NCI-H2107 (cell line): ENCODE measurements around the gene KIF21B.

Experiments
- DNase-seq: peaks from one replicate; lab custom pipeline; 2025; lab: John Stamatoyannopoulos, UW

The KIF21B gene, protein sequence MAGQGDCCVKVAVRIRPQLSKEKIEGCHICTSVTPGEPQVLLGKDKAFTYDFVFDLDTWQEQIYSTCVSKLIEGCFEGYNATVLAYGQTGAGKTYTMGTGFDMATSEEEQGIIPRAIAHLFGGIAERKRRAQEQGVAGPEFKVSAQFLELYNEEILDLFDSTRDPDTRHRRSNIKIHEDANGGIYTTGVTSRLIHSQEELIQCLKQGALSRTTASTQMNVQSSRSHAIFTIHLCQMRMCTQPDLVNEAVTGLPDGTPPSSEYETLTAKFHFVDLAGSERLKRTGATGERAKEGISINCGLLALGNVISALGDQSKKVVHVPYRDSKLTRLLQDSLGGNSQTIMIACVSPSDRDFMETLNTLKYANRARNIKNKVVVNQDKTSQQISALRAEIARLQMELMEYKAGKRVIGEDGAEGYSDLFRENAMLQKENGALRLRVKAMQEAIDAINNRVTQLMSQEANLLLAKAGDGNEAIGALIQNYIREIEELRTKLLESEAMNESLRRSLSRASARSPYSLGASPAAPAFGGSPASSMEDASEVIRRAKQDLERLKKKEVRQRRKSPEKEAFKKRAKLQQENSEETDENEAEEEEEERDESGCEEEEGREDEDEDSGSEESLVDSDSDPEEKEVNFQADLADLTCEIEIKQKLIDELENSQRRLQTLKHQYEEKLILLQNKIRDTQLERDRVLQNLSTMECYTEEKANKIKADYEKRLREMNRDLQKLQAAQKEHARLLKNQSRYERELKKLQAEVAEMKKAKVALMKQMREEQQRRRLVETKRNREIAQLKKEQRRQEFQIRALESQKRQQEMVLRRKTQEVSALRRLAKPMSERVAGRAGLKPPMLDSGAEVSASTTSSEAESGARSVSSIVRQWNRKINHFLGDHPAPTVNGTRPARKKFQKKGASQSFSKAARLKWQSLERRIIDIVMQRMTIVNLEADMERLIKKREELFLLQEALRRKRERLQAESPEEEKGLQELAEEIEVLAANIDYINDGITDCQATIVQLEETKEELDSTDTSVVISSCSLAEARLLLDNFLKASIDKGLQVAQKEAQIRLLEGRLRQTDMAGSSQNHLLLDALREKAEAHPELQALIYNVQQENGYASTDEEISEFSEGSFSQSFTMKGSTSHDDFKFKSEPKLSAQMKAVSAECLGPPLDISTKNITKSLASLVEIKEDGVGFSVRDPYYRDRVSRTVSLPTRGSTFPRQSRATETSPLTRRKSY (N-terminal part only)

DNA sequence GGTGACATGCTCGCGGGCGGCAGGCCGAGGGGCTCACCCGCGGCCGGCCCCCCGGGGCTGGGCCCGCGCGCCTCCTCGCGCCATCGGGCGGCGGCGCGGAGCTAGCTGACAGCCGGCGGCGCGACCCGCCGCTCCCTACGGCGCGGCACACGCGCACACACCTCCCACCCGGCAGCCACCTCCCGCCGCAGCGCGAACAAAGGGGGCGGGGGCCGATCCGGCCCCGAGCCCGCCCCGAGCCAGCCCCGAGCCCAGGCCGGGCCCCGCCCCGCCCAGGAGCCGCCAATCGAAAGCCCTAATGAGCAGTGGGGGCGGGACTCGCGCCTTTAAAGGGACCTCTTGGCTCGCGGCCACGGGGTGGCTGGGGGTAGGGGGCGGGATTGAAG is at the start of gene KIF21B:
TSS of gene KIF21B (minus strand) at position 198 of the 386 bp plus-strand sequence. CDS start 331 bp downstream, outside the sequence.
- DNase-seq: peak; percentile 82

- DNase-seq: no peak
Observed at GRCh38 chr1:201072922-201073321, 49.4 kb upstream of the KIF21B start.

- no peak for DNase-seq
Observed at GRCh38 chr1:201072149-201072548, 48.6 kb upstream of the KIF21B start.

DNA sequence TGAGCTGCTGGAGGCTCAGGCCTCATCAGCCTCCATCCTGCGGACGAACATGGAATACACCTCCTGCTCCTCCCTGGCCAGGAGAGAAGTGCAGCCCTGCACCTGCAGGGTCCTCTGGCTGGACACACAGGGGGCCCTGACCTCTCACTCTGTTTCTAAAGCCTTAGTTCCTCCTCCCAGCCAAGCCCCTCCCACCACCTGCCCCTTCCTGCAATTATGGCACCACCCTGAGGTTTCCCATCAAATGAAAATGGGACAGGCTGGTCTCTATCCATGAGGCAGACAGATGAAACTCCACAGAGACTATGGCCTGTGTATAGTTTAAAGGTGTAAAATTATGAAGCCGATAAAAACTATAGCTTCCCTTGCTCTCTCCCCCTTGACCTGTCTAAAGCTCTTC is 46.1 kb upstream of the KIF21B start:
- no peak for DNase-seq

DNA sequence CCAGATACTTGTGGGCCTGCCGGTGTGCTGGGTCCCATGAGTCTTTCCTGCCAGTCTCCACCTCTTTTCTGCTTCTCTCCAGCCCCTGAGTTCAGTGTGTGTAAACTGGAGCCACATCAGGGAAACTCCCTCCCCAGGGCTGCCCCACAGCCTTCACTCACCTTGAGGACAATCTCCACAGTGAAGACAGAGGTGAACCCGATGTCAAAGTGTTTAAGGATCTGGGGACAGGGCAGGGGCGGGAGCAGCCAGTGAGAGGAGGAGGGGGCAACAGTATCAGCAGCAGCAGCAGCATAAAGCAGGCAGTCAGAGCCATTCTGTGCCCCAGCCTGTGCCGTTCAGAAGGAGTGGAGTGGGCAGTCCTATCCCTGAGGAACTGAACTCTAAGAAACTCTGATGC is 45.5 kb upstream of the KIF21B start:
- DNase-seq: no peak

- no peak for DNase-seq
Observed at GRCh38 chr1:201066986-201067385, 43.5 kb upstream of the KIF21B start.

GRCh38 chr1:201065686-201066085 is 42.2 kb upstream of the KIF21B start:
- no peak for DNase-seq

GRCh38 chr1:201064806-201065205 is 41.3 kb upstream of the KIF21B start:
- no peak for DNase-seq

- DNase-seq: no peak
Observed at GRCh38 chr1:201063145-201063544, 39.6 kb upstream of the KIF21B start.

DNA sequence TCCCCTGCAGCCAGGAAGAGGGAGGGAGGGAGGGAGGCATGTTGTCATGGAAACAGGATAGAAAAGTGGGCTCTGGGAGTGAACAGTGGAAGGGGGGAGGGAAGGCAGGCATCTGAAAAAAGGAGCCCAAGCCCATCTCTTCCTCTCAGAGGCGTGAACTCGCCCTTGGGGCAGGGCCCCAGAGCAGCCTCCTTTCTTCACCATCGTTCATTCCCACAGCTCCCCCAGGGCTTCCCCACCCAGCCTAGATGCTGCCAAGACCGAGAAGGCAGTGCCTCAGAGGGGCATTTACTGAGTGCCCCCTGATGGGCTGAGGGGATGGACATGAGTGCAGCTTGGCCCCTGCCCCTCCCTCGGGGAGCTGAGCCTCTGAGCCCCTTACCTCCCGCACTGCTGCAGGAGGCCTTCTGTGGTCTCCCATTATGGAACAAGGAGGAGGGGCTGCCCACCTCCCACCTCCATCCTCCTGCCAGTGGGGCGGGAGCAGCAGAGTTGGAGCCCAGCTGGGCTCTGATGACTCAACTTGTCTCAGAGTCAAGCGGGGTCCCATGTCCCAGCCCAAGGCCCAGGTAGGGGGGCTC is 39.1 kb upstream of the KIF21B start:
- DNase-seq: no peak

- no peak for DNase-seq
Observed at GRCh38 chr1:201061886-201062285, 38.4 kb upstream of the KIF21B start.

- DNase-seq: no peak
Observed at GRCh38 chr1:201061049-201061448, 37.5 kb upstream of the KIF21B start.

GRCh38 chr1:201060586-201060985 is 37.1 kb upstream of the KIF21B start:
- DNase-seq: no peak

DNA sequence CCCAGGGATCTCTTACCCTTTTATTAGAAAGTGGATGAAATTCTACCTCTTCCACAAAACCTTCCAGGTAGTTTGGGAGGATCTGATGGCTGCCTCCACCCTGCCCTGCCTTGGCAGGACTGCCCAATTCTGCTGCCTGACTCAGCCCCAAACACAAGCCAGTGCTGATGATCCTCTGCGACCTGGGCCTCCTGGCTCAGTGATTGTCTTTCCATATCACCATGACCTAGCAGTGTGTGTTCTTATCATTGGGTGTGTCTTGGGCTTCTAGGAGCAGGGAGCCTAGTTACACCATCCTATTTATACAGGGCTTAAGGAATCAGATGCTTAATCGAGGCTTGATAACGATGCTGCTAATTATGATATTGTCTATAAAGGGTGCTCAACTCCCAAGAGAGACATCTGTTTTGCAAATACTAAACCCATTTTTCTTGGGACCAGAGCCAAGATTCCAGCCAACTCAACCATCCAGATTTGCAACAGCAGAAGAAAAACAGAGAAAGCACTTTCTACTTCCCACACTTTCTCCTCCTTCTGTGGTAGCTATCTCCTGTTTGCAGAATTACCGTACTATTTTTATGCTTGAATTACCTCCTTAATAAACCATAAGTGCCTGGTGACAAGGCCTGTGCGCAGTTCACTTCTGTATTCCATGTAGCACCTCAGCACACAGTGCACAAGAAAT is 36.5 kb upstream of the KIF21B start:
- no peak for DNase-seq

DNA sequence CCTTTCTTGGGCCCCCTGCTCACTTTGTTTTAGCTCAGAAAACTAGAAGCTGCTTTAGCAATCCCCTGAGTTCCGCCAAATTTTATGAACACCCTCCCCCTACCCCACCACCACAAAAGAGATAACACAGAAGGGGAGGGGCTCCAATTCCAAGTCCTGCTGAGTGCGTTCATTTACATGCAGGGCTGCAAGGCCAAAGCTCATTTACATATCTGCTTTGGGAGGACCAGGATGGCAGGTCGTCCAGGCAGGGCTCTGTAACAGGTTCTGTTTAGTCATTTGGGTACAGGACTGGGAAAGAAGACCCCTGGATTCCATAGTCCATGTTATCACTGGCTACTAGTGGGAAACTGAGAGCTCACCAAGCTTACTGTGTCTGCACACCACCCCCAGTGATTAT is 35.9 kb upstream of the KIF21B start:
- no peak for DNase-seq

DNA sequence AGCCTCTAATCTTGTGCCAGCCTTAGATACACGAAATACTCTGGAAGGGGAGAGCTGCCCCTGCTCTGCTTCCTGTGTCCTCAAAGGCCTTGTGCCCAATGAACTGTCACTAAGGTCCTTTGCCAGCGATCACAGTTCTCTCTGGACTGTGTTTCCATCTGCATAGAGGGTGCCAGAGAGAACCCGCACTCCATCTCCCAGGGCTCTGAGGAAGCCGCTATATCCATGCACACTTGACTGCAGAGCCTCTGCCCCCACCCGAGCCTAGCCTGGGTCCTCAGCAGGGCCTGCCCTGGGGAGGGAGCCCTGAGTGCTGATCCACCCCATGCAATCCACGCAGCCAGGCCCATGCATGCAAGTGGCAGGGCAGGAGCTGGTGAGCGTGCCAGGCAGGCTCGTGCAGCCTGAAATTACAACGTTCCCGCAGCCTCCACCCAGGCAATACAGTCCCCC is 30.6 kb upstream of the KIF21B start:
- no peak for DNase-seq

DNA sequence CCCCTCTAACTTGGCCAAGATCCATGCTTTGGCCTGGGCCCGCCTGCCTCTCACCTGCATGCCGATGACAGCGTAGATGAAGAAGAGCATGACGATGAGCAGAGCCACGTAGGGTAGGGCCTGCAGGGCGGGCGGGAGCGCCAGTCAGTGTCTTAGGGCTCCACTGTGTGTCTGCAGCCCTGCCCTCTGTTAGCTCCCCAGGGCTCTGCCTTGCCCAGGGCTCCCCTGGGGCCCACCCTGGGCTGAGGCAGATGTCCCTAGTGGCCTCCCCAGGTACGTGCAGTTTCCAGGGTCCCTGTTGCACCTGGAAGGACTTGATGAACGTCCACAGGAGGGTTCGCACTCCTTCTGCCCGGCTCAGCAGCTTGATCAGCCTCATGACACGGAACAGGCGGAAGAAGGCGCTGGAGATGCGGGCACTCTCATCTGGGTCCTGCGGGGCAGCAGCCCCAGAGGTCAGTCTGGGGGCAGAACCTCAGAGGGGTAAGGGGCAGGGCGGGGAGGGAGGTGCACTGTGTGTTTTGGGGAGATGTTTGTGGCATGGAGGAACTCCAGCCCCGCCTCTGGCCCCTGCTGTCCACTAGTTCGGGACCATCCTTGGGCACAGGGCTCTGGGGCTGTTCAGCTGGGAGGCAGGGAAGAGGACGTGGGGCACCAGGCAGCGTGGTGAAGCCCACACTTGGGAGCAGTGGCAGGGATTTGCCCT is 29.8 kb upstream of the KIF21B start:
- no peak for DNase-seq

DNA sequence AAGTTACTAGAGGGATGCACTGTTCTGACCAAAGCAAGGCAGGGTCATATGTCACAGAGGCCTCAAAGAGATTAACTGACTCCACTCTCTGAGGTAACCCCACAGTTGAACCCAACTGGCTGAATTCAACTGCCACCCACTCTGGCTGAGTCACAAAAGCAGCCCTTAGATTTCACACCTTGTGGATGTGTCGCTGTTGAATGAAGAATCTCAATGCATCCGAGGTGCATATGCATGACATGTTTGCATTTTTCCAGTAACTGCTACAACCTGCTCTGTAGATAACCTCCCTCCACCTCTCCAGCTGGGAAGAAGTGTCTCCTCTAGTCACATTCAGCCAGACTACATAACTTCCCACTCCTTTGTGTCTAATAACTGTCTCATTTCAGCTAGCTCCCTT is 27.9 kb upstream of the KIF21B start:
- DNase-seq: no peak

DNA sequence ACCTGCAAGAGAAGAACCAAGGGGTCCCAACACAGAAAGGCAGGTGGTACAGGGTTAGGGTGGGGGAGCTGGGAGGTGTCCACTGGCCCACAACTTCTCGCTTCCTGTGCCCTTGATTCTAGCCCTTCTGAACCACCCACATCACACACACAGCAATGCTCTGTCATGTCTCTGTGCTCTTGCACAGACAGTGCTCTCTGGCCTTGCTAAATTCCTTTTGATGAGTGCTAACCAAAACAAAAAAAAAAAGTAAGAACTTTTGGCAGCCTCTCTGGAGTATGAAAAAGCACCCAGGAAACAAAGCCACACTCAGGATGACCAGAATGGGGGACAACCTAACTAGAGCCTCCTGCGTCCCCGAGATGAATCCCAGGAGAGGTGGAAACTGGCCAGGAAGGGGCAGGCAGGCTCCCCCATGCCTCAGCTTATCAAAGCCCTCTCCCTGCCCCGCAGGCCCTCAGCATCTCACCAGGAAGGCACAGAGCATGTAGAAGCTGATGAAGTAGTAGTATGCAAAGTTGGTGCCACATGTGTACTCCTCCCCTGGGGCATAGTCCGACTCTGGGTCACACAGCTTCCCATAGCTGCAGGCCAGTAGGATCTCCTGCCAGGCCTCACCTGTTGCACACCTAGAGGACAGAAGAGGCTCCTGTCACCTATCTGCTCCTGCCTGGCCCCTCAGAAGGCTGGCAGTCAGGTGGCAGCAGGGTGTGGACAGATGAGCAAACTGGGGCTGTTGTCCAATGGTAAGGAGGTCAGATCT is 27.2 kb upstream of the KIF21B start:
- no peak for DNase-seq

- DNase-seq: no peak
Observed at GRCh38 chr1:201049248-201049831, 25.8 kb upstream of the KIF21B start.
